ENCODE measurements around the gene GALNT8. TPM values are rescaled to one million over a fixed set of nuclear protein-coding genes. Genes with fewer than 3 reads are reported as not detected.

The GALNT8 gene
- total RNA-seq, 1 experiment from 2014 or later = not detected

- no peaks in the 10 kb centered on the region for H3K4me1 ChIP-seq (replicated peaks)
- H3K27ac ChIP-seq = no peak overlapping the region
- peaks cover 8% of the 10 kb centered on the region for H3K27me3 ChIP-seq (replicated peaks)
- DNase-seq (ENCODE audit: low read depth in 1 of 2, low spot score in 2 of 2) = no peak
- H3K36me3 ChIP-seq = no peaks in the 10 kb centered on the region
- H3K4me3 ChIP-seq = no peak overlapping the region
- H3K9me3 ChIP-seq (replicated peaks) = no peaks in the 10 kb centered on the region
Observed at GRCh38 chr12:4766445-4766844, 46.2 kb downstream of the GALNT8 start.

DNA sequence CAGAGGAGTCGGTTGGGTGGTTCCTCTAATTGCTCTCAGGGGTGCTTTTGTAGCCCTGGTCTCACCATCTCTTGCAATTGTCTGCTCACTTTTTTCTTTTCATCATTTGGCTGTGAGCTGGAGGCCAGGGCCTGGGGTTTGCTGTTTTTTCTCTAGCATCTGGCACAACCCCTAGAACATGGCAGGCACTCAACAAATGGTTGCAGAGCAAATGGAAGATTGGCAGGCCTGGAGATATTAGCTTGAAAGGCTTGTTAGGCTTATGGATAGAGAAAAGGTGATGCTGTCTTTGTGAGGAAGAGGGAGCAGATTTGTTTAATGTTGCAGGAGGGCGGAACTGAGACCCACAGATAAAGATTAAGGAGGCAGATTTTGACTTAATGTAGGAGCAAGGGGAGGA lies 47.0 kb downstream of the GALNT8 start:
- Histone ChIP-seq H3K27ac (no peak overlapping the region), H3K9me3 (replicated peaks) (no peaks in the 10 kb centered on the region), H3K36me3 (no peaks in the 10 kb centered on the region), H3K27me3 (replicated peaks) (peaks cover 9% of the 10 kb centered on the region), H3K4me3 (no peak overlapping the region), H3K4me1 (replicated peaks) (no peaks in the 10 kb centered on the region)
- DNase-seq (ENCODE audit: low read depth in 1 of 2, low spot score in 2 of 2) = no peak

GRCh38 chr12:4768341-4768740 lies 48.1 kb downstream of the GALNT8 start:
- no peaks in the 10 kb centered on the region for H3K36me3 ChIP-seq
- H3K9me3 ChIP-seq (replicated peaks) = no peaks in the 10 kb centered on the region
- peaks cover 14% of the 10 kb centered on the region for H3K27me3 ChIP-seq (replicated peaks)
- H3K27ac ChIP-seq = no peak overlapping the region
- H3K4me1 ChIP-seq (replicated peaks) = no peaks in the 10 kb centered on the region
- H3K4me3 ChIP-seq = no peak overlapping the region
- no peak for DNase-seq (ENCODE audit: low read depth in 1 of 2, low spot score in 2 of 2)

- H3K27ac ChIP-seq = no peak overlapping the region
- no peaks in the 10 kb centered on the region for H3K4me1 ChIP-seq (replicated peaks)
- no peak overlapping the region for H3K4me3 ChIP-seq
- H3K9me3 ChIP-seq (replicated peaks) = no peaks in the 10 kb centered on the region
- H3K27me3 ChIP-seq (replicated peaks) = peaks cover 20% of the 10 kb centered on the region
- no peak for DNase-seq (ENCODE audit: low read depth in 1 of 2, low spot score in 2 of 2)
- H3K36me3 ChIP-seq = no peaks in the 10 kb centered on the region
Observed at GRCh38 chr12:4769073-4769472, 48.9 kb downstream of the GALNT8 start.

DNA sequence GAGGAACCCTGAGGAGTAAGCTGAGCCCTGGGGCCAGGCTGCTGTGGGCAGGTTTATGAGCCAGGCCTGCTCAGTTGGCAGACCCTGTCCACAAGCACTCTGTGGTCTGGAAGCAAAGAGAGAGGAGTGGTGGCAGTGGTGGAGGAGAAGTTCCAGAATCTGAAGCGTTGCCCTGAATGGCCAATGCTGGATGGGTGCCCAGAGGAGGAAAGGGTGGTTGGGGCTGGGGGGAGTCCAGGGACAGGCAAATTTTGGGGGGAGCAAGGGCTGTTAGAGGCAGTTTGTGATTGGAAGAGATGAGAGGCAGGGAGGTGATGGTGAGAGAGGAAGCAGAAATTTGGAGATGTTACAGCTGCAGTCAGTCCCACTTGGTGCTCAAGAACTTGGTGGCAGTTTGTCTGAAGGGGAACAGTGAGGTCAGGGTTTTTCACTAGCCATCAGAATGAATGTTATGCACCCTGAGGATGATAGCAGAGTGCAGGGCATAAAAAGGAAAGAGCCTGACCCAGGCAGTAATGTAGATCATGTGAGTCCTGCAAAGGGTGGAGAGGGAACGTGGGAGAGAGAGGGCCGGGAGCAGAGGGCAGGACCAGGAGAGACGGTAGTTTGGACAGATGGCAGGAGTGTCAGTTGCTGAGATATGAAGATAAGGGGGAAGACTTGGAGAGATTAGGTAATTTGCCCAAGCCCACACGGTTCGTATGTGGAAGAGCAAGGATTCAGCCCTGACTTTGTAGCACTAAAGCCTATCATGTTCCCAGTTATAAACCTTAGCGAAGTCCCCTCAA lies 51.2 kb downstream of the GALNT8 start:
- H3K36me3 ChIP-seq = no peaks in the 10 kb centered on the region
- H3K4me1 ChIP-seq (replicated peaks) = no peaks in the 10 kb centered on the region
- H3K4me3 ChIP-seq = no peak overlapping the region
- peaks cover 35% of the 10 kb centered on the region for H3K27me3 ChIP-seq (replicated peaks)
- no peak overlapping the region for H3K27ac ChIP-seq
- H3K9me3 ChIP-seq (replicated peaks) = no peaks in the 10 kb centered on the region
- DNase-seq (ENCODE audit: low read depth in 1 of 2, low spot score in 2 of 2) = no peak

DNA sequence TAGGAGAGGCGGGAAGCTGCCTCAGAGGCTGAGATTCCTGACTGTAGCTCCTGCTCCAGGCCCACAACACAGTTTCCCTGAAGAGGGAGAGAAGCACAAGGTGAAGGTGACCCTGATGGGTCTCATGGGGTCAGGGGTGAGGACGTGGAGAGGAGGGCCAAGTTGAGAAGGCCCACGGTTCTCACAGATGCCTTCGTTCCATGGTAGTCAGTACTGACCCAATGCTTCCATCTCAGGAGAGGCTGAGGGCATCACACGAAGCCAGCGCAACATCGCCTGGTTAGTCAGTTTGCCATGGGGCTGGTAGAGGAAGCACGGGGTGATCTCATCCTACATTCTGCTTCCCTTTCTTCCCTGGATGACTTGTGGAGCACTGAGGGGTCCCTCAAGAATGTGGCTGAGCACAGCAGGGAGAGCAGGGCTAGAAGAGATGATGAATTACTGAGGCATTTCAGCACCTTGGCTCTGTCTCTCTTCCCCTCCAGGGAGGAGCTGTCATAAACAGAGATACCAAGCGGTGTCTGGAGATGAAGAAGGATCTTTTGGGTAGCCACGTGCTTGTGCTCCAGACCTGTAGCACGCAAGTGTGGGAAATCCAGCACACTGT lies 51.9 kb downstream of the GALNT8 start:
- no peak for DNase-seq (ENCODE audit: low read depth in 1 of 2, low spot score in 2 of 2)
- no peaks in the 10 kb centered on the region for H3K4me1 ChIP-seq (replicated peaks)
- H3K9me3 ChIP-seq (replicated peaks) = no peaks in the 10 kb centered on the region
- no peaks in the 10 kb centered on the region for H3K36me3 ChIP-seq
- peaks cover 35% of the 10 kb centered on the region for H3K27me3 ChIP-seq (replicated peaks)
- H3K4me3 ChIP-seq = no peak overlapping the region
- no peak overlapping the region for H3K27ac ChIP-seq

DNA sequence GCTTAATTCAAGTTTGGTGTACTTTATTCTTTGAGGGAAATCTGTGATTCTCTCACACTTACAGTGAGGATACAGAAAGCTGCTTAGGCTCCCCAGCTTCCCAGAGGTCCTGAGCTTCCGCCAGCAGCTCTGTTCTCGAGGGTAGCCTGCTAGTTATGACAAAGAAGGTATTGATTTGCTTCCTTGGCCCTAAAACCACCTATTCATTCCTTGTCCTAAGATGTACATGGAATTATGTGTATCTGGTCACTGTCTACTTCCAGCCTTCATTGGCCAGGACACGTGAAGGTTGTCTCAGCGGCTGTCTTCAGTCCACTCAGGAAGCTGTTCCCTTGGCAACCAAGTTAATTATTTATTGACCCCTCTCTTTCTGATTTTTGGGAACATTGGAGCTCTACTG lies 55.7 kb downstream of the GALNT8 start:
- H3K27ac ChIP-seq = no peak overlapping the region
- H3K4me3 ChIP-seq = no peak overlapping the region
- peaks cover 27% of the 10 kb centered on the region for H3K27me3 ChIP-seq (replicated peaks)
- H3K36me3 ChIP-seq = no peaks in the 10 kb centered on the region
- no peaks in the 10 kb centered on the region for H3K9me3 ChIP-seq (replicated peaks)
- no peaks in the 10 kb centered on the region for H3K4me1 ChIP-seq (replicated peaks)
- DNase-seq (ENCODE audit: low read depth in 1 of 2, low spot score in 2 of 2) = no peak

GRCh38 chr12:4779749-4780148 lies 59.5 kb downstream of the GALNT8 start:
- peaks cover 6% of the 10 kb centered on the region for H3K9me3 ChIP-seq (replicated peaks)

DNA sequence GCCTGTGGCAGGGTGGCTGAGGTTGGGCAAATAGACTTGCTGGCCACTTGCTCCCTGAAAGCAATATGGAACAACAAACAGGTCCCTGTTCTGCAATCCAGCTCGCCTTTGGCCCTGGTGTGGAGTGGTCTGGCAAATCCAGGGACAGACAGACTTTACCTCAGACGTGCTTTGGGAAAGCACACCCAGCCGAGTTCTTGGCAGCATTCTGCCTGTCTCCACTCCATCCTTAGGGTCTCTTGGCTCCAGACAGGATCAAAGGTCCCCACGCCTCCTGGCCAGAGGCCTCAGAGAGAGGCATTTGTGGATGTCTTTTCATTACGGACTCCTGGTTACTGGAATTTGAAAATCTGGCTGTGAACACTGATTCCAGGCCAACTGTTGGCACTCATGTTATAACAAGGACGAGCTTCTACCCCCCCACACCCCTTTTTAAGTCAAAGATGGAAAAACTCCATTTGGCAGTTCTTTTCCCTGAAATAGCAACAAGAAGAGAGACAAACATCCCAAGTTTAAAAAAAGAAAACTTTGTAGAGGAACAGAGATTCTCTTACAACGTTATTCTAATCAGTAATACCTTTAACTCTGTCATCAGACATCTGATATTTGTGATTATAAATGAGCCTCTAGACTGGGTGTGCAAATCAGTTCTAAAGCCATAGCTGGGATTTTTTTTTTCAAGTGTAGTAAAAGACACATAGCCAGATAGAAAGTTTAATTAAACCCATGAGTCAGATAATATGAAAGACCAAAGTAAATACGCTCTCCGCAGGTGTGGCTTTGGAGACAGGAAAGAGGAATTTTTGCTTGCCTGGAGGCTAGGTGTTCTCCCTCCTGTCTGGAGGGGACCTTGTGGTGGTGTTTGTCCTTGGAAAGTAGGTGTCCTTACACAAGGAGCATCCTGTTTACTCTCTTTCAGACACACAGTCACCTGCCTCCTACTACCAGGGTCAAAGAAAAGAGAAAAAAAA lies 60.7 kb downstream of the GALNT8 start:
- no peaks in the 10 kb centered on the region for H3K4me1 ChIP-seq (replicated peaks)
- no peak overlapping the region for H3K27ac ChIP-seq
- H3K9me3 ChIP-seq (replicated peaks) = peaks cover 6% of the 10 kb centered on the region
- no peaks in the 10 kb centered on the region for H3K36me3 ChIP-seq
- no peak for DNase-seq (ENCODE audit: low read depth in 1 of 2, low spot score in 2 of 2)
- H3K4me3 ChIP-seq = no peak overlapping the region
- H3K27me3 ChIP-seq (replicated peaks) = peaks cover 6% of the 10 kb centered on the region; the same call in 1 of the 2 replicates

More at GRCh38 chr12:4779749-4780148, 59.5 kb downstream of the GALNT8 start:
- no peak for DNase-seq (ENCODE audit: low read depth in 1 of 2, low spot score in 2 of 2)
- H3K27me3 ChIP-seq (replicated peaks) = peaks cover 17% of the 10 kb centered on the region; the same call in 1 of the 2 replicates
- no peaks in the 10 kb centered on the region for H3K4me1 ChIP-seq (replicated peaks)
- no peak overlapping the region for H3K4me3 ChIP-seq
- no peaks in the 10 kb centered on the region for H3K36me3 ChIP-seq
- no peak overlapping the region for H3K27ac ChIP-seq

GRCh38 chr12:4784404-4785054 lies 64.3 kb downstream of the GALNT8 start:
- Histone ChIP-seq H3K4me3 (no peak overlapping the region), H3K4me1 (replicated peaks) (no peaks in the 10 kb centered on the region), H3K27me3 (replicated peaks) (peaks cover 6% of the 10 kb centered on the region; the same call in 1 of the 2 replicates), H3K9me3 (replicated peaks) (peaks cover 6% of the 10 kb centered on the region), H3K27ac (no peak overlapping the region), H3K36me3 (no peaks in the 10 kb centered on the region)
- no peak for DNase-seq (ENCODE audit: low read depth in 1 of 2, low spot score in 2 of 2)

DNA sequence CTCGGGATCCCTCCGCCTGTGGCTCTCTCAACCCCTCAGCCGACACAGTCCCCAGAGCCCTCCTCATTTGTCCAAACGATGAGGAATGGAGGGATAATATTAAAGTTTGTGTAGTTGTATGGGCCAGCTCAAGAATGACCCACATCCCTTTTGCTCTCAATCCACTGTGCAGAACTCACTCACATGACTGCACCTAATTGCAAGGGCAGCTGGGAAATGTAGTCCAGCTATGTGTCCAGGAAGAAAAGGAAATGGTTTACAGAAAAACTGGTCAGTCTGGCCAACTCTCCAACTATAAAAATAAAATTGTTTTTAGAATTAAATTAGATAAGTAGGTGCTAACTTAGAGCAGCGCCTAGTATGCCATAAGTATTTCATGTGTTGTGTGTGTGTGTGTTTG lies 66.6 kb downstream of the GALNT8 start:
- Histone ChIP-seq H3K4me3 (no peak overlapping the region), H3K27me3 (replicated peaks) (peaks cover 6% of the 10 kb centered on the region; the same call in 1 of the 2 replicates), H3K27ac (no peak overlapping the region), H3K9me3 (replicated peaks) (peaks cover 6% of the 10 kb centered on the region), H3K36me3 (no peaks in the 10 kb centered on the region), H3K4me1 (replicated peaks) (no peaks in the 10 kb centered on the region)
- DNase-seq (ENCODE audit: low read depth in 1 of 2, low spot score in 2 of 2) = no peak

DNA sequence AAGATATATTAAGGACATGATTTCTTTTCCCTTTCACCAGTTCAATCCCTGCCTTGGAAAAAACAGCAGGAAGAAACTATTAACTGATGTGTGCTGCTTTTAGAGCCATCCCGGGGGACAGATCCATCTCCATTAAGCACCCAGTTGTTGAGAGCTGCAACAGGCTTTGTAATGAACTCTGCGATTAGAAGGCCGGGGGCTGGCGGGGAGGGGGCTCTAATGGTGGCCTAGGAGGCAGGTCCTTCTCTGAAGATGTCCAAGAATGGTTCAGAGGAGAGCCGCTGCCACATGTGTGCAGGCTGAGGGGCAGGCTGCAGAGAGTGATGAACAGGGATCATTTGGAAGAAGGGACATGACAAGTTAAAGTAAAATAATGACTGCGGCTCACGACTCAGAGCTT lies 67.8 kb downstream of the GALNT8 start:
- Histone ChIP-seq H3K36me3 (no peaks in the 10 kb centered on the region), H3K9me3 (replicated peaks) (peaks cover 6% of the 10 kb centered on the region), H3K27me3 (replicated peaks) (peaks cover 4% of the 10 kb centered on the region; the same call in 1 of the 2 replicates), H3K4me3 (no peak overlapping the region), H3K4me1 (replicated peaks) (no peaks in the 10 kb centered on the region), H3K27ac (no peak overlapping the region)
- no peak for DNase-seq (ENCODE audit: low read depth in 1 of 2, low spot score in 2 of 2)

- DNase-seq (ENCODE audit: low read depth in 1 of 2, low spot score in 2 of 2) = no peak
- no peaks in the 10 kb centered on the region for H3K9me3 ChIP-seq (replicated peaks)
- H3K4me1 ChIP-seq (replicated peaks) = no peaks in the 10 kb centered on the region
- H3K36me3 ChIP-seq = no peaks in the 10 kb centered on the region
- no peak overlapping the region for H3K4me3 ChIP-seq
- no peak overlapping the region for H3K27ac ChIP-seq
- no peaks in the 10 kb centered on the region for H3K27me3 ChIP-seq (replicated peaks)
Observed at GRCh38 chr12:4789776-4790175, 69.6 kb downstream of the GALNT8 start.

Measured in SJSA1 (cell line).